NCI-H524 (cell line): ENCODE measurements around the gene GKN1.

Experiments used
- DNase-seq, 2 experiments: peaks; one replicate each; lab custom pipeline; 2025; lab: John Stamatoyannopoulos, UW

GKN1 gene

DNA sequence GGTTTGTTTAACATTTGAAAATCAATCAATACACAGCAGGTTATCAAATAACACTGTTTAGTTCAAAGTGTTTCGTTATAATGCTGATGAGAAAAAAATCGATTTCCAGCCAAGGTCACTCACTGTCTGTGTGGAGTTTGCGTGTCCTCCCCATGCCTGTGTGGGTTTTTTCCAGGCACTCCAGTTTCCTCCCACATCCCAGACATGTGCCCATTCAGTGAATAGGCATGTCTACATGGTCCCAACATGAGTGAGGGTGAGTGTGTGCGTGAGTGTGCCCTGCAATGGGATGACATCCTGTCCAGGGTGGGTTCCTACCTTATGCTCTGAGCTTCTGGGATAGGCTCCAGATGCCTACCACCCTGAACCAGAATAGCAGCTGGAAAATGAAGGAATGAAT lies 13.1 kb upstream of the GKN1 start:
- no peak for DNase-seq

DNA sequence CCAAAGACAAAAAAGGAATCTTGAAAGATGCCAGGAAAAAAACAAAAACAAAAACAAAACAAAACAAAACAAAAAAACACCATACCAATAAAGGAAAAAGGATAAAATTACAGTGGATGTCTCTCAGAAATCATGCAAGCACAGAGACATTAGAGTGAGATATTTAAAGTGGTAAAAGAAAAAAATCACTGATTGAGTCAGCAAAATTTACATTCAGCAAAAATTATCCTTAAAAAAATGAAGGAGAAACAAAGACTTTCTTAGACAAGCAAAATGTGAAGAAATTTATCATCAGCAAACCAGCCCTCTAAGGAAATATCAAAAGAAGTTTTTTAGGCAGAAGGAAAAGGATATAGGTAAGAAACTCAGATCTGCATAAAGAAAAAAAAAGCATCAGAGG lies 10.2 kb upstream of the GKN1 start:
- no peak for DNase-seq

DNA sequence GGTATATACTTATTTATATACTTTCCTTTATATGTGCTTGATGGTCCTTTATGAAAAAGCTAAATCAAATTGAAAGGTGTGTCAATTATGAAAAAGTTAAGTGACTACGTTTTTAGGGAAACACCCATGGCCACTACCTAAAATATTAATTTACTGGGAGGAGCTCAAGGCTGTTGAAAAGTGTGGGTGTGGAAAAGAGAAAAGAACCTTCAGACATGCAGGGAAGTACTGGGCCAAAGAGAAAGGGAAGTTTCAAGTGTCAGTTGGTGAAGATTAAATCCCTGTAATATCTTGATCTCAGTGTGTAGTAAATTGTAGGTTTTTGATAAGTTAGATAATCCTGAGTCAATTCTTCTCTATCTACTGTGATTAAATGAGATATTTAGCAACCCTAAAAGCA lies 6.2 kb upstream of the GKN1 start:
- no peak for DNase-seq

DNA sequence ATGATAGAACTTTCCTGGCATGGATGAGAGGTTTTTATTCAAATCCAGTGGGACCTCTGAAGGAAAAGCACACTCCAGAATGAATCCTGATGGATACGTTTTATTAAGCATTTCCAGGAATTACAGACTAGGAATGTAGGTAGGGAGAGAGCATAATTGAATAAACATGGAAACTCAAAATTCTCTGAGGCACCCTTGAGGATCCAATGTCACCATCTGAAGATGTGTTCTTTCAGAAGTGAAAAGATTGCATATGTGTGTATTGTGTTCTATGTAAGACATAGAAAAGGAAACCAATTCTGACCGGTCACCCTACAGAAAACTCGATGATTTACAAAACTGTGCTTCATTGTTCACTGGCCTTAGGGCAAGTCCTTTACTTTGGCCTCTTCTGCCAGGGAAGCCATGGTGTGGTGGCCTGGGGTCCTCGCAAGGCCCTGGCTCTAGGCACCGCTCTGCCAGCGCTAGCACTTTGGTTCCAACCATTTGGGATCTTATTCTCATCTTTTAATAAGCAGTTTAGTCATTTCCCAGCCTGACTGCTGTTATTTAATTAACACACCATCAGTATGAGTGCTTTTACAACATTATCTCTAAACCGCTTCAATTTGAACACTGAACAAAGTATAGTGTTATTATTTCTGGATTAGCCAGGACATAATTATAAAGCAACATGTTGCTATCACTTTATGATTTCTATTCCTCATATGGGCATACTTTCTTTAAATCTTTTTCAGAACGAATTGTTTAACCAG lies 4.5 kb upstream of the GKN1 start:
- DNase-seq: no peak

DNA sequence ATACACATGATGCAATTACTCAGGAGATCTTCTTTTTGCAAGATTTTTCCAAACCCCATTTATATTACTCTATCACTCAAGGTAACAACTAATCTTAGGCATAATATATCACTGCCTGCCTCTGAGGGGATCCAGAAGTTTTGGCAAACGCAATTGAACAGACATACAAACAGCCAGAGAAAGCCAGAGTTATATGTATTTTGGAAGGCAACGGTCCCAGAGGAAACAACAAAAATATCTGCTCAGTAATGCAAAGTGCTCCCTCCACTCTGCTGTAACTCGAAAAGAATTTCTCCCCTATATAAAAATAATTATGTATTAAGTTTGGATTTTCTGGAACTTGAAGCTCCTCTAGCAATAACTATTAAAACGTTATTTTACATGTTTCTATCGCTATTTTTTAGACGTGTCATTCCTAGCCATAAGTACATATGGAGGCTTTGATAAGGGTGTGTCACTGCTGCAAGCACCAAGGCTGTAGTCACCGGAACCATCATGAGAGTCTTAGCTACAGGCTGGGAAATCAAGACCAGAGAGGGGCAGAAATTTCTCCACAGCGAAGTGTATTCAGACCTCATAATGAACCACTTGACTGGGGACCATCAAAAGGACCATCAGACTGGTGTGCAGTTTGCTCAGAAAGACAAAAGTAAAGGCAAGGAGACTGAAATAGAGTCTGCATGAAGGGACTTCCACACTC lies 3.7 kb upstream of the GKN1 start:
- DNase-seq: no peak

DNA sequence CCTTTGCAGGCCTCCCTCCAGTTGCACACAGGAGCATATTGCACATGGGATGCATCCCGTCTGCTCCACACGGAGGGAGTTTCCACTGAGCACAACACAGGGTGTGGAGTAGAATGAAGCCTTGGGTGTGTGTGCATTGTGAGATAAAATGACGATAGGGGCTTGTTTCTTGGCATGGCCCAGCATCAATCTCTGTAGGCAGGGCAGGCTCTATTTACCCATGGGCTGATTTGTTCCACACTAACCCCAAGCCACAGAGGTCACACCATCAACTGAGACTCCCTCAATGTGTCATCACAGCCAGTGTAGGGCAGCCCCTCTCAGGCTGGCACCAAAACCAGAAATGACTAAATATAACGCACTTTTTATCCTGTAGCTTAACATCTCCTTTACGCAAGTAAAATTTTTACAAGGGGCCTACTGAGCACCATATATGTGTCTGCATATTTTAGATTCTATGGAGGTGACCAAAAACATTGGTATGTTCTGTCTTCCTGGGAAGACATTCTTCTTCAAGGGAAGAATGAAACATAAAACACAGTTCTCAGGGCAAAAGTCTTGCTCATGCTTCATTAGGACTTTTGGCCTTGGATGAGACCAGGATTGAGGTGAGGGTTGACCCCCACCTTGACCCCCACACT lies 2.7 kb upstream of the GKN1 start:
- DNase-seq: no peak

DNA sequence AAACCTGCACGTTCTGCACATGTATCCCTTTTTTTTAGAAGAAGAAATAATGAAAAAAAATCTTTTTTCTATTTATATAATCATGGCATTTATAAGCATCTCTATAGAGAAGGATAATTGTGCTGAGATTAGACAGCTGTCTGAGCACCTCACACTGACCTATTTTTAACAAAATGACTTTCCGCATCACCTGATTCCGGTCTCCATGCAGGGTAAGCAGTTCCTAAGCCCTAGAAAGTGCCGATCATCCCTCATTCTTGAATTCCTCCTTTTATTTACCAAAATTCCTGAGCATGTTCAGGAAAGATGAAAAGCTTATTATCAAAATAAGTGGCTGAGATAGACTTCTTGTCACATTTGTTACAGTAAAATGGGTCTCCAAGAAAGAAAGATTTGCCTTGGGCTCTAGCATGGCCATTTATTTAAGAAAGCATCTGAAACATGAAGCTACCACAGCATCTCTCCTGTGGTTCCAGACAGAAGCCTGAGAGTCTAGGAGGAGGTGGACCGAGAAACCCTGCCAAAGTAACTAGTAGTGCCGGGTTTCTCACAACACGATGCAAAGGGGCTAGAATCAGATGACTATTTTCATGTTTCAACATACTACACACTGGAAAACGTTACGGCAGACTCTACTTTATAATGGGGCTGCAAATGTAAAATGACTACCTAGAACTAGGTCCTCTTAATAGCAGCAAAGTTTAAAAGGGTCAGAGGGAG lies 670 bp downstream of the GKN1 start:
- DNase-seq: no peak

DNA sequence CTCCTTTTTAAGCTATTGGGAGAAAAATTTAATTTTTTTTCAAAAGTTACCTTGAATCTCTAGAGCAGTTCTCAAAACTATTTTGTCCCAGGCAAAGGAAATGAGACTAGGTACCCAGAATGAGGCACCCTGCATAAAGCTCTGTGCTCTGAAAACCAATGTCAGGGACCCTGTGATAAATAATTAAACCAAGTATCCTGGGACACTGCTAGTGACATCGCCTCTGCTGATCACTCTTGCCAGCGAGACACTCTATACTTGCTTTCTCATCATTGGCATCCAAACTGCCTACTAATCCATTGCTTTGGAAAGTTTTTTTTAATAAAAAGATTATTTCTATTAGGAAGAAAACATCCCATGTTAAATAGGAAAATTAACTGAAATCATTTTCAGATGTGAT lies 1.4 kb downstream of the GKN1 start:
- no peak for DNase-seq

DNA sequence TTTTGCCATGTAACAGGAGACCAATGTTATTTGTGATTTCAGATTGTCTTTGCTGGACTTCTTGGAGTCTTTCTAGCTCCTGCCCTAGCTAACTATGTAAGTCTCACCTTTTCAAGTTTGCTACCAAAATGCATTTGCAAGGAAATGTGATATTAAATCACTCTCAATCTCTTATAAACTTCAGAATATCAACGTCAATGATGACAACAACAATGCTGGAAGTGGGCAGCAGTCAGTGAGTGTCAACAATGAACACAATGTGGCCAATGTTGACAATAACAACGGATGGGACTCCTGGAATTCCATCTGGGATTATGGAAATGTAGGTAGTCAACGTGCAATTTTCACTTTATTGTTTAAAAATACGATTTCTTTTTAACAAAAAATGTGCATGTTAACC lies 3.0 kb downstream of the GKN1 start:
- DNase-seq: no peak

DNA sequence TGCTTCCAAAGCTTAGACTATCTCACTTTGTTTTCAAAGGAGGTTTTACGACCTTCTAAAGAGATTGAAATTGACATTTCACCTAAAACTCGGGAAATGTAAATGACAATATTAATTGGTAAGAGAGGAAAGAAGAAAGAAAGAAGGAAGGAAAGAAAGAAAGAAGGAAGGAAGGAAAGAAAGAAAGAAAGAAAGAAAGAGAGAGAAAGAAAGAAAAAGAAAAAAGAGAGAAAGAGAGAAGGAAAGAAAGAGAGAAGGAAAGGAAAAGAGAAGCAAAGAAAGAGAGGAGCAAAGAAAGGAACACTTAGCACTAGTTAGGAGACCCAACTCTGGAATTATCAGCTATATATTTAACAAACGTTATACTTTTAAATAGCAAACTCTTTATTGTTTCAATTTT lies 3.7 kb downstream of the GKN1 start:
- DNase-seq: no peak

DNA sequence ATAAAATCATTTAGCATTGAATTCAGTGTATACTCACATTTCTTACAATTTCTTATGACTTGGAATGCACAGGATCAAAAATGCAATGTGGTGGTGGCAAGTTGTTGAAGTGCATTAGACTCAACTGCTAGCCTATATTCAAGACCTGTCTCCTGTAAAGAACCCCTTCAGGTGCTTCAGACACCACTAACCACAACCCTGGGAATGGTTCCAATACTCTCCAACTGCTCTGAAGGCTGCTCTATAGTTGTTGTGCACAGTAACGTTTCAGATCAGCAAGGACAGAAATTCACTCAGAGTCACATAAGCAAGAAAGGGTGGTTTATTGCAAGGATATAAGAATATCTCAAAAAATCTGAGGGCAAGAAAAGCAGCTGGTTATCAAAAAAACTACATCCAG lies 6.5 kb downstream of the GKN1 start:
- no peak for DNase-seq

DNA sequence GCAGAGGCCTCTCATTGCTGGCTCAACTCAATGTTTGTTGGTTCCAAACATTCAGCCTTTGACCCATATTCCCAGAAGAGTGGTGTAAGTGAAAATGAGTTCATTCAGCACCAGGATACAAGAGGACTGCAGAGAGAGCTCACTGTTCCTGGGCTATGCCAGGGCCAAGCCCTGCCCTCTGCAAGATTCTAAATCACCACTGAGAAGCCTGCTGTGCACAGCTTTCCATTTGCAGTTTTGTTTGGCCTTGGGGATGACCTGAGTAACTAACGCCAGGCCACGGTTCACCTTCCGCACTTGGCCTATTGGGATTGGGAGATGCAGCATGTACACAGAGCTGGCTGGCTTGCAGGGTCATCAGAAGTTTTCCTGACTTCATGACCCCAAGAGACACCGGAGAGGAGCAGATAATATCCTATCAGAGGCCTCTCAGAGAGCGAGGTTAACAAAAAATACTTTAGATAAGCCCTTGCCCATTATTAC lies 12.6 kb downstream of the GKN1 start:
- DNase-seq: no peak

DNA sequence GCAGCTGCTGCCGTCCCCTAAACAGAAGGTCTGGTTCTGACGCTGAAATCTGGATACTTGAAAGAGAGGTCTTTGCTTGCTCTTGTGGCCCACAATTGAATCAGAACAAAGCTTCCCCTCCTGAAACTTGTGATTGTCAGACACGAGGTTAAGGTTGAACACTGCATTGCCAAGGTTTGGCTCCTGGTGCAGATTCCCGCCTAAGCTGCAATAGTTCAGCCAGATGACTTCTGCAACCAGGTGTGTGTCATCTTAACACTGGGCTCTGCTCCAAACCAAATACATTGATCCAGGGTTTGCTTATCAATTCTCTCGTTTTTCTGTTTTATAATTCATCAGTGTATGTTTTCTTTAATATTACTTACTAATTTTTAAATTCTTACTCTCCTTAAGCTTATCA lies 14.6 kb downstream of the GKN1 start:
- DNase-seq: no peak

DNA sequence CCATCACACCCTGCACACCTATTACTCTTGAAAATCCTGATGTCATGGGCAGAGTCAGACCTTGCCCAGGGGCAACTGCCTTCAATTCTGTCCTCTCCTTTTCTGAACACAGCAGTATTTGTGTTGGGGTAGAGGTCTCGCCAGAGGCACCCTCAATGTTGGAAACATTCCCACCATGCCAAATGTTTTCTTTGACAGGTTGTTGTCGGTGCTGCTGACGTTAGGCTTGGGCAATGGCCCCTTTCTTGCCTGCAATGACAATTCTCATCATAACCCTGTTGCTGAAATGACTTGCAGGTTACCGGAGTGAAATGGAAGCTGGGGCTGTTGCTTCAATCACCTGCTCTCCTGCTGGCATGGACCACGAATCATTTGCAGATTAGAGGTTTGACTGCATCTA lies 17.9 kb downstream of the GKN1 start:
- no peak for DNase-seq

DNA sequence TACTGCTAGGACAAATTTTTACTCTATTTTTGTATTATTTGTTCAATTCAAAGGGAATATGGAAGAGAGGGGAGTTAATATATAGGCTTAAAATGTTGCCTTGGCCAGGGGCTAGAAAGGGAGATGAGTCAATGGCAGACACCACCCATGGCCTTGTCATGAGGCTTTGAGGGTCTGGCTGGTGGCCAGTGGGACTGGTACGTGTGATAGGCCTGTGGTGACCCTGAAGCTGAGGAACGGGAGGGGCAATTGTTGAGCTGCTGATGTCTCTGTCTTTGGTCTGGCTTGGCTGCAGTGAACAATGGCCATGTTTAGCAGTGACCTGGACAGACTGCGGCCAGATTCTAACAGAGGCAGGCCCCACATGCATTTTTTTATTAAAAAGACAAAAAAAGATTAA lies 18.5 kb downstream of the GKN1 start:
- DNase-seq: no peak

DNA sequence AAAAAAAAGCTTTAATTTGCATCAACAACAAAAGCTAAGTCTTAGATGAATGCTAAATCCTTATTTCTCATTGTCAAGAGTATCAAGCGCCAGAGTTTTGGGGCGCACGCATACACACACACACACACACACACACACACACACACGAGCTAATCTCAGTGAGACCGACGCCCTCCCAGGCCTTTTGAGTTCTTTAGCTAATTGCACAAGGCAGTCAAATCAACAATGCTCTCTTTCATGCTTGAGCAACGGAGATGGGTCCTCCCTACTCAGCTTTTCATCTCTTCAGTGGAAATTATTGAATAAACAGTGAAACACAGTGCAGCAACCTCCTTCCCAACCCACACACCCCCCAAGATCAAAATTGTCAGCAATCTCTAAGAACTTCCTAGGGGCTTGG lies 19.2 kb downstream of the GKN1 start:
- no peak for DNase-seq

DNA sequence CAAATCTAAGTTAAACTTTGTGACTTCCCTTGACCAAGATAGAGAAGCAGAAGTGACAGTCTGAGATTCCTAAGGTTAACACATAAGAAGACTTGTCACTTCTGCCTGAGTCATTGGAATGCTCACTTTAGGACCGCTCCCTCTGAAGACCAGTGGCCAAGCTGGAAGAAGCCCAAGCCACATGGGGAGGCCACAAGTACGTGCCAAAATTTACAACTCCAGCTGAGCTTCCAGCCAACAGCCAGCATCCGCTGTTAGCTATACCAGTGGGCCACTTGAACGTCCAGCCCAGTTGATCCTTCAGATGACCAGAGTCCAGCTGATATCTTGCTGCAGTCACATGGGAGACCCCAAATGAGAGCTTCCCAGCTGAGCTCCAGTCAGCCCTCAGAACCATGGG lies 20.4 kb downstream of the GKN1 start:
- DNase-seq: no peak

DNA sequence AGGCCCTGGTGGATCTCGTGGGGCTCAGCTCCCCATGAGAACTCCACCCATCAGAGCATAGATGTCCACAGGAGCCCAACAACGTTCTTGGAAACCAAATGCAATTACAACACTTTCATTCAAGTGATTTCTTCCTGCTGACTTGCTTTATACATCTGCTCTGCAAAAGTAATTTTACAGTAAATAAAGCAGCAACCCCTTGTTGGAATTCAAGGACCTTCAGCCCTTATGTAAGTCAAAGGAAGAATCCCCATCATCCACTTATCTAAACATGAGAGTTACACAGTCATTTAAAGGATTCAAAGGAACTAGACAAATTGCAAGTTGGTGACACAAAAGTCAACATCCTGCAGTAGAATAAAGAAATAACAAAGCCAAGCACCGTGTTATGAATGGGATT lies 21.5 kb downstream of the GKN1 start:
- no peak for DNase-seq

DNA sequence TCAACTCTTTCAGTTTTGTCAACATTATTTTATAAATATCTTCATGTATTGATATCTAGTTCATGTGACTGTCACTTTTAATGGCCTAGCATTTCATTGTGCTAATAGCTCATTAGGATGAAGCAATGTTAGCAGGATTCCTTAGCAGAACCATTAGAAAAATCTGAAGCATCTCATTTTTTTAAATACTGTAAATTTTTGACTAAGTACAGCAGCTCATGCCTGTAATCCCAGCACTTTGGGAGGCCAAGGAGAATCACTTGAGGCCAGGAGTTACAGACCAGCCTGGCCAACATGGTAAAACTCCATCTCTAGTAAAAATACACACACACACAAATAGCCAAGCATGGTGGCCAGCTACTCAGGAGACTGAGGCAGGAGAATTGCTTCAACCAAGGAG lies 23.0 kb downstream of the GKN1 start:
- no peak for DNase-seq

DNA sequence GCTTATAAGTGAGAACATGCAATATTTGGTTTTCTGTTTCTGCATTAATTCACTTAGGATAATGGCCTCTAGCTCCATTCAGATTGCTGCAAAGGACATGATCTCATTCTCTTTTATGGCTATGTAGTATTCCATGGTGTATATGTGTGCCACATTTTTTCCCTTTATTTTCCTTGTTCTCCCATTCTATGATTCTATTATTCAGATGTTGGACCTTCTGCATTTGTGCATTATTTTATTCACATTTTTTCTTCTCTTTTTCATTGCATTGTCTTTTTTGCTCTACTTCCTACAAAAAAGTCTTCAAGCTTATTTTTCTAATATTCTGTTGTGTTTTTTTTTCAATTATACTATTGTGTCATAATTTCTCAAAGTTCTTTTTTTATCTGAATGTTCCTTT lies 27.4 kb downstream of the GKN1 start:
- no peak for DNase-seq

DNA sequence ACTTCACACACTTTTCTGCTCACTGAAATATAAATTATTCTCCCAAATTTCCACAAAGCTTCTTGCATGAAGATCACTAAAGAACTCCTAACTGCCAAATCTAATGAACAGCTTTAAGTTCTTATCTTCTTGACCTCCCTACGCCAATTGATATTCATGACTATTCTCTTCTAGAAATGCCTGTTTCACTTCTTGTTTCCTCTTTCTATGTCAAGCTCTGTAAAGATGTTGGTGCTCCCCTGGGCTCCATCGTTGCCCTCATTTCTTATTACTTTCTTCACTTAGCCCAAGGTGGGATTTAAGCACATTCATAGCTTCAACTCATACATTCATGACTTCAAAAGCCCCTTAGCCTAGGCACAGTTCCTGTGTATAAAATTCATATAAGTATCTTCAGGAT lies 29.3 kb downstream of the GKN1 start:
- no peak for DNase-seq

DNA sequence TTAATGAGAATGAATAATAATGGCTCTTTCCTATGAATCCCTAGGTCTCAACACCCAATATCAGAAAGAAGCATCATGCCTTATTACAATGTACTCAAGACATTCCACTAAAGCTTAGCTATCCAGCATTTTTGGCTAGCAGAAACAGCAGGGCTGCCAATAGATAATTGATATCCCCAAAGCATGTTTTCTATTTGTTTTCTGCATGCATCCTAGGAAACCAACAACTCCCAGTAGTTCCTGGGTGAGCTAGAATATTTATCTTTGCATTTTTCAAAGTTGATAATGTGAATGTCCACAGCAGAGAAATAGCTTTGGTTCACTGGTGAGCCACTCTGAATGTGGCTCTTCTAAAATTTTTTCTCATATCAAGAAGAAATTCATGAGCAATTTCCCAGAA lies 32.7 kb downstream of the GKN1 start:
- DNase-seq: no peak

DNA sequence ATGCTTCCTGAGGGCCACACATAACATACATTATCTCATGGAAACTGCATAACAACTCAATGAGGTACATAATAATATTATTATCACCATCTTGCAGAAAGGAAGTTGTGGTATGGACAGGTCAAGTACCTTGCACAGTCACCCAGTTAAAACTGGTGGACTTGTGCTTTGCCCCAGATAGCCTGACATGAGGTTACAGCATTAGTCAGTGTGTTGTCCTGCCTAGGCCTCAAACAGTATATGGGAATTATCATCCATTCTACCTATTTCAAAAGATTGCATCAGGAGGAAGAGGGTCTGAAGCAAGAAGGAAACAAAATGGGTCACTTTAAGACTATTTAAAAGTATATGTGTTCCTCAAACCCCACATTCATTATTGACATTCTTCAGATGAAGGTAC lies 33.2 kb downstream of the GKN1 start:
- no peak for DNase-seq
